ENCODE measurements around the gene SLC35D1. TPM values are rescaled to one million over a fixed set of nuclear protein-coding genes. Genes with fewer than 3 reads are reported as not detected.

Gene SLC35D1
- total and polyA plus RNA-seq, 2 of the 13 experiments (the other 11 are each of a cell fraction or from before 2014, with no cell fraction given): 12.4 to 41.5 TPM

GRCh38 chr1:67058242-67058641 is 4.3 kb upstream of the SLC35D1 start (continued):
- TF ChIP-seq PRDM10 (CRISPR knock-in tag; IDR thresholded peaks at IDR 0.05; ENCODE audit: low read depth) (no peak), CBX2 (IDR thresholded peaks at IDR 0.05; ENCODE audit: low read depth, low read length) (no peak), CBX2 (CRISPR knock-in tag; IDR thresholded peaks at IDR 0.05; ENCODE audit: low read depth) (no peak), ZMYM2 (CRISPR knock-in tag; IDR thresholded peaks at IDR 0.05) (no peak), EEA1 (CRISPR knock-in tag; IDR thresholded peaks at IDR 0.05; ENCODE audit: borderline replicate concordance) (no peak), ZFP1 (CRISPR knock-in tag; IDR thresholded peaks at IDR 0.05) (peak; percentile 93; the same call in 1 of the 2 replicates), NR2F6 (IDR thresholded peaks at IDR 0.05) (peak; percentile 40; the same call in 1 of the 2 replicates), NR2F6 (CRISPR knock-in tag; IDR thresholded peaks at IDR 0.05) (no peak), ETV5 (CRISPR knock-in tag; IDR thresholded peaks at IDR 0.05; ENCODE audit: borderline replicate concordance) (no peak), HNF4A (CRISPR knock-in tag; IDR thresholded peaks at IDR 0.05) (peak; percentile 55), SOX5 (CRISPR knock-in tag; IDR thresholded peaks at IDR 0.05; ENCODE audit: borderline replicate concordance) (peak; percentile 22; the same call in 1 of the 2 replicates), SOX13 (IDR thresholded peaks at IDR 0.05) (no peak), SOX13 (CRISPR knock-in tag; conservative IDR thresholded peaks at IDR 0.05 in 1 of 2, IDR thresholded peaks at IDR 0.05 in 1 of 2) (peak in 1 of 2 experiments; percentile 53; a peak in 1 of 4 replicates), KDM2A (CRISPR knock-in tag; IDR thresholded peaks at IDR 0.05; ENCODE audit: borderline replicate concordance, low read depth) (no peak), ZNF138 (CRISPR knock-in tag; IDR thresholded peaks at IDR 0.05; ENCODE audit: low read depth) (no peak)
- TF ChIP-seq, protein P1, sequence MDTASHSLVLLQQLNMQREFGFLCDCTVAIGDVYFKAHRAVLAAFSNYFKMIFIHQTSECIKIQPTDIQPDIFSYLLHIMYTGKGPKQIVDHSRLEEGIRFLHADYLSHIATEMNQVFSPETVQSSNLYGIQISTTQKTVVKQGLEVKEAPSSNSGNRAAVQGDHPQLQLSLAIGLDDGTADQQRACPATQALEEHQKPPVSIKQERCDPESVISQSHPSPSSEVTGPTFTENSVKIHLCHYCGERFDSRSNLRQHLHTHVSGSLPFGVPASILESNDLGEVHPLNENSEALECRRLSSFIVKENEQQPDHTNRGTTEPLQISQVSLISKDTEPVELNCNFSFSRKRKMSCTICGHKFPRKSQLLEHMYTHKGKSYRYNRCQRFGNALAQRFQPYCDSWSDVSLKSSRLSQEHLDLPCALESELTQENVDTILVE (CRISPR knock-in tag; IDR thresholded peaks at IDR 0.05): no peak
- TF ChIP-seq, protein P2, sequence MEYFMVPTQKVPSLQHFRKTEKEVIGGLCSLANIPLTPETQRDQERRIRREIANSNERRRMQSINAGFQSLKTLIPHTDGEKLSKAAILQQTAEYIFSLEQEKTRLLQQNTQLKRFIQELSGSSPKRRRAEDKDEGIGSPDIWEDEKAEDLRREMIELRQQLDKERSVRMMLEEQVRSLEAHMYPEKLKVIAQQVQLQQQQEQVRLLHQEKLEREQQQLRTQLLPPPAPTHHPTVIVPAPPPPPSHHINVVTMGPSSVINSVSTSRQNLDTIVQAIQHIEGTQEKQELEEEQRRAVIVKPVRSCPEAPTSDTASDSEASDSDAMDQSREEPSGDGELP (IDR thresholded peaks at IDR 0.05; ENCODE audit: borderline replicate concordance, low read depth): peak; percentile 72; the same call in 1 of the 2 replicates
- TF ChIP-seq, protein P3, sequence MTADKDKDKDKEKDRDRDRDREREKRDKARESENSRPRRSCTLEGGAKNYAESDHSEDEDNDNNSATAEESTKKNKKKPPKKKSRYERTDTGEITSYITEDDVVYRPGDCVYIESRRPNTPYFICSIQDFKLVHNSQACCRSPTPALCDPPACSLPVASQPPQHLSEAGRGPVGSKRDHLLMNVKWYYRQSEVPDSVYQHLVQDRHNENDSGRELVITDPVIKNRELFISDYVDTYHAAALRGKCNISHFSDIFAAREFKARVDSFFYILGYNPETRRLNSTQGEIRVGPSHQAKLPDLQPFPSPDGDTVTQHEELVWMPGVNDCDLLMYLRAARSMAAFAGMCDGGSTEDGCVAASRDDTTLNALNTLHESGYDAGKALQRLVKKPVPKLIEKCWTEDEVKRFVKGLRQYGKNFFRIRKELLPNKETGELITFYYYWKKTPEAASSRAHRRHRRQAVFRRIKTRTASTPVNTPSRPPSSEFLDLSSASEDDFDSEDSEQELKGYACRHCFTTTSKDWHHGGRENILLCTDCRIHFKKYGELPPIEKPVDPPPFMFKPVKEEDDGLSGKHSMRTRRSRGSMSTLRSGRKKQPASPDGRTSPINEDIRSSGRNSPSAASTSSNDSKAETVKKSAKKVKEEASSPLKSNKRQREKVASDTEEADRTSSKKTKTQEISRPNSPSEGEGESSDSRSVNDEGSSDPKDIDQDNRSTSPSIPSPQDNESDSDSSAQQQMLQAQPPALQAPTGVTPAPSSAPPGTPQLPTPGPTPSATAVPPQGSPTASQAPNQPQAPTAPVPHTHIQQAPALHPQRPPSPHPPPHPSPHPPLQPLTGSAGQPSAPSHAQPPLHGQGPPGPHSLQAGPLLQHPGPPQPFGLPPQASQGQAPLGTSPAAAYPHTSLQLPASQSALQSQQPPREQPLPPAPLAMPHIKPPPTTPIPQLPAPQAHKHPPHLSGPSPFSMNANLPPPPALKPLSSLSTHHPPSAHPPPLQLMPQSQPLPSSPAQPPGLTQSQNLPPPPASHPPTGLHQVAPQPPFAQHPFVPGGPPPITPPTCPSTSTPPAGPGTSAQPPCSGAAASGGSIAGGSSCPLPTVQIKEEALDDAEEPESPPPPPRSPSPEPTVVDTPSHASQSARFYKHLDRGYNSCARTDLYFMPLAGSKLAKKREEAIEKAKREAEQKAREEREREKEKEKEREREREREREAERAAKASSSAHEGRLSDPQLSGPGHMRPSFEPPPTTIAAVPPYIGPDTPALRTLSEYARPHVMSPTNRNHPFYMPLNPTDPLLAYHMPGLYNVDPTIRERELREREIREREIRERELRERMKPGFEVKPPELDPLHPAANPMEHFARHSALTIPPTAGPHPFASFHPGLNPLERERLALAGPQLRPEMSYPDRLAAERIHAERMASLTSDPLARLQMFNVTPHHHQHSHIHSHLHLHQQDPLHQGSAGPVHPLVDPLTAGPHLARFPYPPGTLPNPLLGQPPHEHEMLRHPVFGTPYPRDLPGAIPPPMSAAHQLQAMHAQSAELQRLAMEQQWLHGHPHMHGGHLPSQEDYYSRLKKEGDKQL (CRISPR knock-in tag; IDR thresholded peaks at IDR 0.05; ENCODE audit: low read depth): no peak
